ENCODE results near the gene ARIH2.

The ARIH2 gene

DNA sequence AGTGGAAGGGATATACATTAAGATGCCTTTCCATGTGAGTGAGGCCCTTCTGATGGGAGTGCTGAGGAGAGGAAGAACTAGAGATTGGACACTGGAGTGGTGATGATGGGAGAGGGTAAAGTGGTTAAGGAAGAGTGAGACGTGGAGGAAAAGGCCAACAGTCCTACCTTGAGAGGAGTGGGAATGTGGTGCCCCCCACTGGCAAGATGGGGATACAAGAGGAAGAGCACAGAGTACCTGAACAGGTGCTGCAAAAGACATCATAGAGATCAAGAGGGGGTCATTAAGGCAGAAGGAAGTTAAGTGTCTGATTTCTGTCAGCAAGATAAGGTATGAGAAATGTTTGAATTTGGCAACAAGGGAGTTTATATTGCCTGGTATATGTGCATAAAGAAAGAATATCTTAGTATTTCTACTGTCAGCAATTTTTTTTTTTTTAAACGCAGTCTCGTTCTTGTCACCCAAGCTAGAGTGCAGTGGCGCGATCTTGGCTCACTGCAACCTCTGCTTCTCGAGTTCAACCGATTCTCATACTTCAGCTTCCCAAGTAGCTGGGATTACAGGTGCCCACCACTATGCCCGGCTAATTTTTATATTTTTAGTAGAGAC lies 34.0 kb downstream of the ARIH2 start:
- H3K4me3 ChIP-seq (ENCODE audit: control insufficient read depth in 1 of 7, extremely low read depth in 1 of 7, insufficient read depth in 4 of 7, low read depth in 2 of 7, low read length in 6 of 7) = no peak overlapping the region
- no peaks in the 10 kb centered on the region for H3K9me3 ChIP-seq (ENCODE audit: control extremely low read depth in 1 of 5, control insufficient read depth in 4 of 5, insufficient read depth in 2 of 5, low read depth in 1 of 5, low read length in 4 of 5)
- POLR2A ChIA-PET = interaction anchor here (0.6 kb wide), 1 partner anchor 397 kb away, joined by 3 read pairs; no protein-coding TSS in a partner anchor
- CTCF ChIA-PET = interaction anchor here (0.8 to 2.0 kb wide), 10 partner anchors 9 to 216 kb away, joined by 3 to 7 read pairs (median 4); no protein-coding TSS in a partner anchor
- H3K36me3 ChIP-seq (ENCODE audit: control insufficient read depth in 4 of 4, insufficient read depth in 4 of 4, low read length in 3 of 4) = peaks cover 0 to 14% (median 10%) of the 10 kb centered on the region in 4 experiments
- H3K27ac ChIP-seq (ENCODE audit: insufficient read depth in 1 of 2, low read depth in 1 of 2, low read length in 2 of 2, poor library complexity in 1 of 2, severe bottlenecking in 2 of 2) = no peak overlapping the region
- no peaks in the 10 kb centered on the region for H3K4me1 ChIP-seq (ENCODE audit: control extremely low read depth in 1 of 4, control insufficient read depth in 4 of 4, insufficient read depth in 4 of 4, low read length in 3 of 4)
- no peaks in the 10 kb centered on the region for H3K27me3 ChIP-seq (replicated peaks in 2 of 5; ENCODE audit: control insufficient read depth in 4 of 5, insufficient read depth in 5 of 5, low read length in 4 of 5)
- WGBS (ENCODE audit: insufficient coverage) = 87% methylated on average over 5 of the region's 8 CpGs
- peak; percentile 26 to 34 (median 31) for DNase-seq

DNA sequence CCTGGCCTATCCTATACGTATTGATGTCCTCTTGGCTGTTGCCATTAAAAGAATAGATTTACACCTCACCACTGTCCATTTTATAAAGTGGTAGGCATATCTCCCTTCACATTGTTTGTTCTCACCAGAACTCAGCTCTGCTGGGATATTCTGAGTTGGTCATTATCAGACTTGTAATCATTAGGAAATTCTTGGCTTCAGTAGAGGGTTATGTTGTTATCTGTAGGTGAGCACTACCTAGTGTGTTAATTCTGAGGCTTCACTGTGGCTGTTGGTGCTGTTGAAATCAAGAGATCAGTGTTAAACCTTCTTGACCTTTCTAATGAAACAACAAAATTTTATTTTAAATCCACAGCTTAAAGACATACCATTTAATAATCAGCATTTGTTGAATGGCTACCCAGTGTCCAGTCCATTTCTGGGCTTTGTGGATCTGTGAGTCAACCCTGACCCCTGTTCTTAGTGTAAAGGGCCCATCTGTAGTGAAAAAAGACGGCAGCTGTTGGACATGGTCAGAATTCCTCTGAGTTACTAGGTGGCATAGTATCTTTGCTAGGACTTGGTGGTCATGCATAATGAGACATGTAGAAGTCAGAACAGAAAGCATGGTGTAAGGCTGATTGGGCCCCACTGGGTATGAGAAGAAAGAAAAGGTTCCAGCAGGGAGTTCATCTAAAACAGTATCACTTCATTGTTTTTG lies 38.5 kb downstream of the ARIH2 start:
- ChIA-PET POLR2A (no interaction called here), CTCF (interaction anchor here (1.2 to 1.3 kb wide), 2 partner anchors 17 to 28 kb away, joined by 3 to 6 read pairs; no protein-coding TSS in a partner anchor)
- H3K9me3 ChIP-seq (ENCODE audit: control extremely low read depth in 1 of 5, control insufficient read depth in 4 of 5, insufficient read depth in 2 of 5, low read depth in 1 of 5, low read length in 4 of 5) = no peaks in the 10 kb centered on the region
- DNase-seq = no peak
- no peak overlapping the region for H3K4me3 ChIP-seq (ENCODE audit: control insufficient read depth in 1 of 7, extremely low read depth in 1 of 7, insufficient read depth in 4 of 7, low read depth in 2 of 7, low read length in 6 of 7)
- no peaks in the 10 kb centered on the region for H3K4me1 ChIP-seq (ENCODE audit: control extremely low read depth in 1 of 4, control insufficient read depth in 4 of 4, insufficient read depth in 4 of 4, low read length in 3 of 4)
- peaks cover 0 to 20% (median 12%) of the 10 kb centered on the region in 4 experiments for H3K36me3 ChIP-seq (ENCODE audit: control insufficient read depth in 4 of 4, insufficient read depth in 4 of 4, low read length in 3 of 4)
- no peaks in the 10 kb centered on the region for H3K27me3 ChIP-seq (replicated peaks in 2 of 5; ENCODE audit: control insufficient read depth in 4 of 5, insufficient read depth in 5 of 5, low read length in 4 of 5)
- no peak overlapping the region for H3K27ac ChIP-seq (ENCODE audit: insufficient read depth in 1 of 2, low read depth in 1 of 2, low read length in 2 of 2, poor library complexity in 1 of 2, severe bottlenecking in 2 of 2)
- WGBS (ENCODE audit: insufficient coverage) = 100% methylated on average over 1 of the region's 2 CpGs

DNA sequence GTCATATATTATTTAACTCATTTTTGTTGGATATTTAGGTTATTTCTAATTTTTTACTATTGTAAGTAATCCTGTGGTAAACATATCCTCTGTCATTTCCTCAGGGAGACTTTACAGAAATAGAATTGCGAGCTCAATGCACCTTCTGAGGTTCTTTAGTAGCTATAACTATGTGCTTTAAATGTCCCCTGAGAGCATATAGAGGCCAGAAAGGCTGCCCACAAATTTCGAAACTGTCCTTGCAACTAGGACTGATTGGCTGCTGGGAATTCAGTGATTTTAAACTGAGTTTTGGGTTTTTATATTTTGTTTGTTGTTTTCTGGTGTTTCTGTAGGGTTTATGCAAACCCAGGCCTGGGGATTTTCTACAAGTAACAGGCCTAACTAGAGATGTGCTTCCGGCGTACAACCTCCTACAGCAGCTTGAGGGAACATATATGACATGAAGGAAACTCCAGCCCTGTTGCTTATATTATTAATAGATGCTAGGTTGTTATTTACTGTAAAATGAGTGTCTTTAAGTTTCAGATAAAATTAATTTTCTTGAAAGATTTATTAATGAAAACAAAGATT lies 42.3 kb downstream of the ARIH2 start:
- POLR2A ChIA-PET = no interaction called here
- WGBS (ENCODE audit: insufficient coverage) = 63% methylated on average over 1 of the region's 4 CpGs

DNA sequence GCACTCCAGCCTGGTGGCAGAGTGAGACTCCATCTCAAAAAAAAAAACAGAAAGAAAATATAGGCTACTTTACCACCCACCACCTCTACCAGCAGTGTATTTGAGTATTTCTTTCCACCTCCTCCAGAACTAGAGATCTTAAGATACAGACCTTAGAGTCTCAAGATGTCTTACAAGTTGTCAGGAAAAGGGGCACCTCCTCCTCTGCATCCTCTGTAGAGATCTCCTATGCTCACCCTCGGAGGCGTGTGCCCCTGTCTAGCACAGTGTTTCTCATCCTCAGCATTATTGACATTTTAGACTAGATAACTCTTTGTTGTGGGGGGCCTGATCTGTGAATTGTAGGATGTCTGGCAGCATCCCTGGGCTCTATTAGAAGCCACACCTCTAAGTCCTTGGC lies 43.7 kb downstream of the ARIH2 start:
- WGBS (ENCODE audit: insufficient coverage) = no CpG with 5 or more reads among the region's 2 CpGs
- Histone ChIP-seq H3K9me3 (ENCODE audit: control extremely low read depth in 1 of 5, control insufficient read depth in 4 of 5, insufficient read depth in 2 of 5, low read depth in 1 of 5, low read length in 4 of 5) (no peaks in the 10 kb centered on the region), H3K27ac (ENCODE audit: insufficient read depth in 1 of 2, low read depth in 1 of 2, low read length in 2 of 2, poor library complexity in 1 of 2, severe bottlenecking in 2 of 2) (no peak overlapping the region), H3K4me1 (ENCODE audit: control extremely low read depth in 1 of 4, control insufficient read depth in 4 of 4, insufficient read depth in 4 of 4, low read length in 3 of 4) (no peaks in the 10 kb centered on the region), H3K27me3 (replicated peaks in 2 of 5; ENCODE audit: control insufficient read depth in 4 of 5, insufficient read depth in 5 of 5, low read length in 4 of 5) (no peaks in the 10 kb centered on the region), H3K36me3 (ENCODE audit: control insufficient read depth in 4 of 4, insufficient read depth in 4 of 4, low read length in 3 of 4) (peaks cover 9 to 35% (median 22%) of the 10 kb centered on the region in 4 experiments), H3K4me3 (ENCODE audit: control insufficient read depth in 1 of 7, extremely low read depth in 1 of 7, insufficient read depth in 4 of 7, low read depth in 2 of 7, low read length in 6 of 7) (no peak overlapping the region)
- ChIA-PET POLR2A (no interaction called here), CTCF (interaction anchor here (0.6 kb wide), 1 partner anchor 60 kb away, joined by 3 read pairs; the partner anchor contains the start of gene NDUFAF3)
- no peak for DNase-seq

More for the DNA sequence above, 42.3 kb downstream of the ARIH2 start:
- Histone ChIP-seq H3K27me3 (replicated peaks in 2 of 5; ENCODE audit: control insufficient read depth in 4 of 5, insufficient read depth in 5 of 5, low read length in 4 of 5) (no peaks in the 10 kb centered on the region), H3K27ac (ENCODE audit: insufficient read depth in 1 of 2, low read depth in 1 of 2, low read length in 2 of 2, poor library complexity in 1 of 2, severe bottlenecking in 2 of 2) (peak overlapping the region in 1 of 2 experiments; percentile 22), H3K4me1 (ENCODE audit: control extremely low read depth in 1 of 4, control insufficient read depth in 4 of 4, insufficient read depth in 4 of 4, low read length in 3 of 4) (no peaks in the 10 kb centered on the region), H3K9me3 (ENCODE audit: control extremely low read depth in 1 of 5, control insufficient read depth in 4 of 5, insufficient read depth in 2 of 5, low read depth in 1 of 5, low read length in 4 of 5) (no peaks in the 10 kb centered on the region), H3K36me3 (ENCODE audit: control insufficient read depth in 4 of 4, insufficient read depth in 4 of 4, low read length in 3 of 4) (peaks cover 4 to 27% (median 17%) of the 10 kb centered on the region in 4 experiments), H3K4me3 (ENCODE audit: control insufficient read depth in 1 of 7, extremely low read depth in 1 of 7, insufficient read depth in 4 of 7, low read depth in 2 of 7, low read length in 6 of 7) (no peak overlapping the region)
- no peak for DNase-seq
- CTCF ChIA-PET = interaction anchor here (1.3 kb wide), 1 partner anchor 9 kb away, joined by 4 read pairs; no protein-coding TSS in a partner anchor

DNA sequence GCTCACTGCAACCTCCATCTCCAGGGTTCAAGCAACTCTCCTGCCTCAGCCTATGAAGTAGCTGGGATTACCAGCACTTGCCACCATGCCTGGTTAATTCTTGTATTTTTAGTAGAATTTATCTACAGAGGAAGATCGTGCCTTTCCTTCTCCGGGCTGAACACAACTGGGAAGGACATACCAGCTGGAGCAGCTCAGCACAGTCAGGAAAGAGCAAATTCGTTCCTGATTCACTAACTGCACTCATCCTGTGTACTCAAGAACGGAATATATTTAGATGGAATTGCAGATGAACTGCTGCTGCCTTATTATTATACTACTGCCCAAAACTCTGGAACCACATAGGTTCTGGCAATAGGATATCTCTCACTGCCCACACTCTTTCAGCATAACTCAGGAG lies 44.3 kb downstream of the ARIH2 start:
- Histone ChIP-seq H3K4me1 (ENCODE audit: control extremely low read depth in 1 of 4, control insufficient read depth in 4 of 4, insufficient read depth in 4 of 4, low read length in 3 of 4) (no peaks in the 10 kb centered on the region), H3K36me3 (ENCODE audit: control insufficient read depth in 4 of 4, insufficient read depth in 4 of 4, low read length in 3 of 4) (peaks cover 11 to 38% (median 24%) of the 10 kb centered on the region in 4 experiments), H3K4me3 (ENCODE audit: control insufficient read depth in 1 of 7, extremely low read depth in 1 of 7, insufficient read depth in 4 of 7, low read depth in 2 of 7, low read length in 6 of 7) (no peak overlapping the region), H3K9me3 (ENCODE audit: control extremely low read depth in 1 of 5, control insufficient read depth in 4 of 5, insufficient read depth in 2 of 5, low read depth in 1 of 5, low read length in 4 of 5) (no peaks in the 10 kb centered on the region), H3K27me3 (replicated peaks in 2 of 5; ENCODE audit: control insufficient read depth in 4 of 5, insufficient read depth in 5 of 5, low read length in 4 of 5) (no peaks in the 10 kb centered on the region), H3K27ac (ENCODE audit: insufficient read depth in 1 of 2, low read depth in 1 of 2, low read length in 2 of 2, poor library complexity in 1 of 2, severe bottlenecking in 2 of 2) (peak overlapping the region in 1 of 2 experiments; percentile 18)
- WGBS (ENCODE audit: insufficient coverage) = 100% methylated on average over 1 of the region's 4 CpGs
- no peak for DNase-seq
- ChIA-PET CTCF (interaction anchor here (0.6 kb wide), 1 partner anchor 59 kb away, joined by 3 read pairs; the partner anchor contains the start of gene NDUFAF3), POLR2A (no interaction called here)

DNA sequence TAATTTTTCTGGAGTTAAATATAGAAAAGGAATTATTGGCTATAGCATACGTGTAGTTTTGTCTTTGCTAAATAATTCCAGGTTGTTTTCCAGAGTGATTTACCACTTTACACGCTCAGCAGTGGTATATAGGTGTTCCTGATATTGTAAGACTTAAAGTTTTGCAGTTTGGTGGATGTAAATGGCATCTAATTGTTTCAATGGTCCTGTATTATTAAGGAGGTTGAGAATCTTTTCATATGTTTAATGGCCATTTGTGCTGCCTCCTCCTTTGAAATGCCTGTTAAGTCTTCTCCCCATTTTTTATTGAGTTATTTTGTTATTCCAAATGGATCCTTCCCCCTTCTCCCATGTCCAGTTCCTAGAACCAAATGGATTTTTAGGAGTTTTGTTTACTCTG lies 44.9 kb downstream of the ARIH2 start:
- no peak for DNase-seq
- Histone ChIP-seq H3K36me3 (ENCODE audit: control insufficient read depth in 4 of 4, insufficient read depth in 4 of 4, low read length in 3 of 4) (peaks cover 11 to 39% (median 25%) of the 10 kb centered on the region in 4 experiments), H3K4me1 (ENCODE audit: control extremely low read depth in 1 of 4, control insufficient read depth in 4 of 4, insufficient read depth in 4 of 4, low read length in 3 of 4) (no peaks in the 10 kb centered on the region), H3K27ac (ENCODE audit: insufficient read depth in 1 of 2, low read depth in 1 of 2, low read length in 2 of 2, poor library complexity in 1 of 2, severe bottlenecking in 2 of 2) (no peak overlapping the region), H3K4me3 (ENCODE audit: control insufficient read depth in 1 of 7, extremely low read depth in 1 of 7, insufficient read depth in 4 of 7, low read depth in 2 of 7, low read length in 6 of 7) (no peak overlapping the region), H3K9me3 (ENCODE audit: control extremely low read depth in 1 of 5, control insufficient read depth in 4 of 5, insufficient read depth in 2 of 5, low read depth in 1 of 5, low read length in 4 of 5) (no peaks in the 10 kb centered on the region), H3K27me3 (replicated peaks in 2 of 5; ENCODE audit: control insufficient read depth in 4 of 5, insufficient read depth in 5 of 5, low read length in 4 of 5) (no peaks in the 10 kb centered on the region)
- ChIA-PET CTCF (interaction anchor here (2.8 kb wide), 1 partner anchor 11 kb away, joined by 10 read pairs; no protein-coding TSS in a partner anchor), POLR2A (no interaction called here)
- 96% methylated on average over 2 of the region's 2 CpGs for WGBS (ENCODE audit: insufficient coverage)
